HG03108 (cell line): Measurements from ENCODE around the gene SHISA2.

Experiments
- ATAC-seq: cut with Tn5 transposase; IDR thresholded peaks from one replicate; pipeline ENCODE4 v1.9.1; 2021; ENCODE audit warnings: moderate library complexity; ENCODE audit not compliant: unreplicated experiment

Gene SHISA2

DNA sequence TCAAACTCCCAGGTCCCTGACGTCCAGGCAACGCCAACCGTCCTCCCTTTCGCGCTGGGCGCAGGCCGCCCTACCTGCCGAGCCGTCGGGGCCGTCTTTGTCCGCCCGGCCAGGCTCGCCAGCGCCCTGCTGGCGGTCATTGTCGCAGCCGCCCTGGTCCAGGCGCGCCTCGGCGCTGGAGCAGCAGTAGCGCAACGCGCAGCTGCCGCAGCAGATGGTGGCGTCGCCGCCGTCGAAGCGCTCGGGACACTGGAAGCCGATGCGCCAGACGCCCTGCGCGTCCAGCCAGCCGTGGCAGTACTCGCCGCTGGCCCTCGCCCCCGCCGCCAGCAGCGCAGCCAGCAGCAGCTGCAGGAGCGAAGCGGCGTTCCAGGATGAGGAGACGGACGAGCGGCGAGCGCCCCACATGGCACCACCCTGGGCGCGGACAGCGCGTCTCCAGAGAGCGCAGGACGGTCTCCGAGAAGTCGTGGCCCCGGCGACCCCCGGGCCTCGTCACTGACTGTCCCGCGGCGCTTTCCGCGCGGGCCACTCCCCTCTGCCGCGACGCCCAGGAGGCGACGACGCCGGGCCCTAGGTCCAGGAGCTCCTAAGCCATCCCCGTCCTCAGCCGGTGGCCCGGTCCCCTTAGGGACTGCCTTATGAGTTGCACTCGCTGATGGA lies 1.1 kb downstream of the SHISA2 start:
- no peak for ATAC-seq

DNA sequence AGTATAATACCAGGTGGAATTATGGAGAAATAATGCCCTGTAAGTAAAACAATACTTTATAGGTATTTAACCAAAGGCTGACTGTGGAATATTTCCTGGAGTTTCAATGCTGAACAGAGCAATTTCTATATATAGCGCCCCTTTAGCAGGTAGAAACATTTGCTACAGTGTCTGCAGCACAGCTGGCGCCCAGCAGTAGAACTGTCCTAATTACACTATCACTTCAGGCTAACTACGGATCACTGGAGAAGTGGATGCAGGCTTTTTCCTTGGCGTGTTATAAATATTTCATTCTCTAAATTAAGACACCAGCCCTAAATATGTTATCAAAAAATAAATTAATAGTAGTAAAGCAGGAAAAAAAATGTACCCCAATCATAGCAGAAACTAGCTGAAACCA lies 3.1 kb downstream of the SHISA2 start:
- ATAC-seq: no peak

DNA sequence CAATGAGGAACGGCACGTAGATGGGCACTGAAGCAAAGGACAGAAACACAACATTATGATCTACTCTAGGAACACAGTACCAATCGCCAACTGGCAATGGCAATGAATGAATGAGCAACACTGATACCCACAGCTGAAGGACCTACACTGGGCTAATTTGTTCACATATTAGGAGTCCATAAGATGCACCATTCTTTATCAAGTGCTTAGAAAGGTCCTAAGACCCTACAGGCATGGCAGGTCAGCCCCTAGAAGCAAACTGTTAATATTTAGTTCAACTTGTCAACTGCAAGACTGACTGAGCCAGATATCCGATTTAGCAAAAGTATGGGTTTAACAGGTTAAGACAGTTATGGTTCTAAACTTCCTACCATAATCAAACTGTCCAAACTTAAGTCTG lies 4.8 kb downstream of the SHISA2 start:
- ATAC-seq: no peak

DNA sequence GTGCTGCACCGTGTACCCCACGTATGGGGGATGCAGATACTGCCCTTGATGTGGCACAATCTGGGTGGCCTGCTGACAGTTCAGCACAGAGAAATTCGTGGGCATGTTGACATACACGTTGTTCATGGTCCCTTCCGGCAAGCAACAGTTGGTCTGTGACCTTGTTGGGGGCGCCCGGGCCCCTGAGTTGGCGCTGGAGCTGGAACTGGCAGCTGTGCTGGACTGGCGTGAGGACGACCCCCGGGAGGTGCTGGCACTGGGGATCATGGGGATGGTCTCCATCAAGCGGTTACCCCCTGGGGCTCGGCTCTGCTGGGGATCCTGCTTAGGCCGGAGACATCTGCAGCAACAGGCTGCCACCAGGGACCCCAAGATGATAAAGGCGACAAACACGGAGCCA lies 5.2 kb downstream of the SHISA2 start:
- ATAC-seq: no peak

DNA sequence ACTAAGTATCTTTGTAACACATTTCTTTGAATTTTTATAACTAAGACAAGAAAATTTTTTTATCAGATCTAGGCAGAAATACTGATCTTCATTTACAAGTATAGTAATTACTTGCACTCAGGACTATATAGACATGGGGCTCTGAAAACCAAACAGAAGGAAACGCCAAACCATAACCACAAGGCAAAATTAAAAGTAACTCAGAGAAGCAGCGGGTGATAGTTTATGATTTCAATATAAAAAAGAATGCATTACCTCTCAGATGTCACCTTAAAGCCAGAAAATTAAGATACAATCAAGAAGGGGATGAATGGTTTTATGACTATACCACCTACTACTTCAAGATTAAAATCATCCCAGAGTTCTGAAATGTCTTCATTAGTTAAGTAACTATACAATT lies 6.7 kb downstream of the SHISA2 start:
- no peak for ATAC-seq

DNA sequence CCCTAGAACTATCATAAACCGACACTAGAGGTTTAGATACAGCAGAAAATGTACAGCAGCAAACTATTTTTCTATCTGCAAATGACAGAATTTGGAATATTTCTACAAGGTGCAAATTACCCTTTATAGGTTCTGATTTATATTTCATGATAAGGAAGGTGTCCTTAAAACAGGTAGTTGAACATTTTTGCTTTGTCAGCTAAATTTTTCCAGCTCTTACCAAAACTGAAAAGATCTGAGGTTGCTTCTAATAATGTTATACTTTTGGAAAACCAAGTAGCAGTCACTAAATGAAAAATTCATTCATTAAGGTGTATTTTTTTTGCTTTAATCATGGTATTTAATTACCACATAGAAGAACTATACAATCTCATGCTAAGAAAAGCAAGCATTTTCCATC lies 9.0 kb downstream of the SHISA2 start:
- no peak for ATAC-seq

DNA sequence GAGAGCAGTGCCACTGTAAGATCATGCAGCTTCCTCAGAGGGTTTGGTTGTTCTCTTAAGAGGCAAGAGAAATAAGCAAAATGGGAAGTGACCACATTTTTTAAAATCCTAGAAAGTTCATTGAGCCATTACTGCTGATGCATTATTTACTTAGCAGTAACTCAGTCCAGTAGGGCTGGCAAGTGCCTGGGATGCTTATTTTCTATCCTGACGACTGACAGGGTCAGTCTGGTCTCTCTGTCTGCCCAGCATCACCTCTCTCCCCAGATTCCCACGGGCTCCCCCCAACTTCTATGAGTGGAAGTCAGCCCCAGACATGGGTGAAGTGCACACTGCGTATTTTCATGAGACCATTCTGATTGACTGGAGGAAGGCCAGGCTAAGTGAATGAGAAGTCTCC lies 10.4 kb downstream of the SHISA2 start:
- no peak for ATAC-seq

DNA sequence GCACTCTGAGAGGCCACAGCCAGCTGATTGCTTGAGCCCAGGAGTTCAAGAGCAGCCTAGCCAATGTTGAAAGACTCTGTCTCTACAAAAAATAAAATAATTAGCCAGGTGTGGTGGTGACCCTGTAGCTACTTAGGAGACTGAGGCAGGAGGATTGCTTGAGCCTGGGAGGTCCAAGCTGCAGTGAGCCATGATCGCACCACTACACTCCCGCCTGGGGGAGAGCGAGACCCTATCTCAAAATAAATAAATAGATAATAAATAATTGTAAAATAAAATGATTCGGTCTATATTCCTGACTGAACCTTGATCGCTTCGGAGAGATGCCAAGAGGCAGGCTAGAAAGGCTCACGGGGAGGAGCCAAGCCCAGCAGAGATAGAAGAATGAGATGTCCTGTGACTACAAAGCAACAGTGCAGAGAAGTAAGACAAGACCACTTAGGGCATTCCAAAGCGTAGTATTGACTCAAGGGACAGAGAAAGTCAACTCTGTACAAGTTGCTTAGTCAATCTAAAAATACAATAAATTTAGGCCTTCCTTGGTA lies 12.8 kb downstream of the SHISA2 start:
- ATAC-seq: no peak

DNA sequence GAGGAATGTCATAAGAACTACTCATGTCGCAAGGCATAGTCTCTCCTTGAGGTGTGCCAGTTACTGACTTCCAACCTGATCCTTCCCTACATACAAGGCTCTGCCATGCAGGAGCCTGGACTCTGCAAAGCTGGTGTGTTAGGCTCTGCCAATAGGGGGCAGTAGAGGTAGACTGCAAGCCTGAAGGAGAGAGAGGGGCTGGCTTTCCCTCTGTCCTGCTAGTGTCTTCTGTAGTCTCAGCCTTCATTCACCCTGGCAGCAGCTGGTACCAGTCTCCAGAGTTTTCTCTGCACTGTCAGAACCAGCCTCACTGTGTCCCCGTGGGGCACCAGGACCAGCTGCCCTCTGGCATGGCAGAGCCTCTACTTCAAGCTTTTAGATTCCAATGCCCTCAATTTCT lies 14.5 kb downstream of the SHISA2 start:
- ATAC-seq: no peak

DNA sequence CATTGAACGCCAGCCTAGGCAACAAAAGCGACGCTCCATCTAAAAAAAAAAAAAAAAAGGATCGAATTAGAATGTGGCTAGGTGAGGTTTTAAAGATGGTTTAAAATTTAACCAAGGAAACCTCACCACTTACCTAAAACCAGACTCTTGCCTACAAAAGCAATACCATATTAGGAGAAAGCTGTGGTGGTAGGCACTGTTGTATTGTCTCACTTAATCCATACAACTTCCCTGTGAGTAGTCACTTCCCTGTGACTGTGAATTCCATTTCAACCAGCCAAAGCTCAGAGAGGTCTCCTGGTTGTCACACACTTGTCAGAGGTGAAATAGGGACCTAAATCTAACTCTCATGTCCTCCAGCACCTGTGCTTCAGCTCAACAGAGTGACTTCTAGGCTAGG lies 15.4 kb downstream of the SHISA2 start:
- no peak for ATAC-seq

DNA sequence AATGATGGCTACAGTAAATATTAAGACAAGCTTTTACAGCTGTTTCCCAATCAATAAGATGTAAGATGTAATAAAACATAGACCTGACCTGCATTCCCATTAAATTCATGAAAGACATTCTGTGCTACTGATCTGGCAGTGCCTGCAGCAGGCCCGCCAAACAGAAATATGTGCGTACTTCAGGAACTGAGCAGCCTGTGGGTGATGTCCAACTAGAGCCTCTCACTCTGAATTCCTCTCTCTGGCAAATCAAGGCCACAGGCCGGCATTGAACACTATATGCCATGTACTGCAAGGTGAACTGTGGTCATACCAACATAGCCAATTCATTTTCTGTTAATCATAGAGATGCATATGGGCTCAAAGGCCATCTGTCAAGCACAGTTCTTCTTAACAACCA lies 17.8 kb downstream of the SHISA2 start:
- ATAC-seq: no peak

DNA sequence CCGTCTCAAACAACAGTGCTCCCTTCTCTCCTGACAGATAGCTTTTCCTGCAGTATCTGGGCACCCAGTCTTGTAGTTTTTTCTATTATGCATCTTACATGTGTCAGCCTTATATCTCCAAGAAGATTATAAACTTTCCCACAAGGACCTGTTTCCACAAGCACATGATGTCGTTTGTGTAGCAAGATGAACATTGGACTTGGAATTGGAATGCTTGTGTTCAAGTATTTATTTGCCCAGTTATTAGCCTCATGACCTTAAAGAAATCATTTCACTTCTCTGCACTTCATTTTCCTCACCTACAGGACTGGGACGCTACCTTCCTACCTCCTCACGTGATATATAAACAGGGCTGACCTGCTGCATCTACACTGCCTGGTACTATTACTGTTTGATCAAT lies 21.5 kb downstream of the SHISA2 start:
- no peak for ATAC-seq

DNA sequence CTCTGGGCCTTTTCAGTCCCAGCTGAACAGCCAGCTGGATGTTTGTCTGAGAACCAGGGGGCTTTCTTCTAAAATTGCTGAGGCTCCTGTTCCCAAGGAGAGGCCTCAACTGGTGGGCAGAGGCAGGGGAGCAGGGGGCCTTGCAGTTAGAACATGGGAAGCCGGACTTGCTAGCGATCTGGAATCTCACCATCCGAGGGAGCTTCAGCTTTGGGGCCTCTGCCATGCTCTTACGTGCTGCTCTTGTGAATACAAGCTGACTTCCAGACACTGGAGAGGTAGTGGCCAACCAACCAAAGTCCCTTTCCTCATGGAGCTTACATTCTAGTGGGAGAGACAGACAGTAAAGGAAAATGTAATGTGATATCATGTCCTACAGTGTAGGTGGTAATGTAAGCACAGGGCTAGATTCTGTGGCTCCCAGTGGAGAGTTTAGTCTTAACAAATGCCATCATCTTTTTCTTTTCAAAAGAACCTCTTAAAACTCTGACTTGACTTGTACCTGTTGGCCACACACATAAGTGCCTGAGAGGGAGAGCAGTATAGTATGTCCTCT lies 22.2 kb downstream of the SHISA2 start:
- no peak for ATAC-seq

DNA sequence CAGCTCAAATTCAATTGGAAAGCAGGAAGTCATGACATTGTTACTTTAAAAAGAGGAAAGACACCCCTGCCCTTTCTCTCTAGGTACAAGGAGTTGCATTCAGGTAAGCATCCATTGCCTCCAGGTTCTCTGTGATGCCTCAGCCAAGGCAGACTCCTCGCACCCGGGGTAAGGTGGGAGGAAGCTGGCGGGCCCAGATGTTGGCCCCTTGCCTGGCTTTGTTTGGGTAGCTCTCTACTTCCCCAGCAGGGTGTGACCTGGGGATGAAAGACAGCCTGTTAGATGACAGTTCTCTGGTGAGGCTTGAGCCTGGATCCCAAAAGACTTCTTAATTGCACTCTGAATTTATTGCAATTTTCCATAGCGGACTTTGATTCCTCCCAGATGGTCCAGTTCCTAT lies 25.6 kb downstream of the SHISA2 start:
- ATAC-seq: no peak

DNA sequence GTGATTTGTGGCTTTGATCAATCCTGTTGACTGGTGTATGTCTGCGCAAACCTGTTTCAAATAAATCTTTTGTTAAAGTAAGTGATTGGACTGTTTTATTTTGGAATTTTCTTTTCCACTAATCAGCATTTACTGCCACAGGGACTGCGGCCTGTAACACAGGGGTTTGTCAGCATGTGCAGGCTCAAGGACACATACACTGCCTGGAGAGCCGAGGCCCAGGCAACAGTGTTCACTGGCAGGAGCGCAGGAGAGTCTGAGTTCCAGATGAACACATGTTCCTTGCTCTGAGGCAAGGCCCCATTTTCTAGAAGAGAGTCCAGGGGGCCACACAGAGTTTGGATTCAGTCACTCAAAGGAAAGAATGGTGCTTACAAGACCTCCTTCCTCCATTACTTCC lies 26.0 kb downstream of the SHISA2 start:
- ATAC-seq: no peak

DNA sequence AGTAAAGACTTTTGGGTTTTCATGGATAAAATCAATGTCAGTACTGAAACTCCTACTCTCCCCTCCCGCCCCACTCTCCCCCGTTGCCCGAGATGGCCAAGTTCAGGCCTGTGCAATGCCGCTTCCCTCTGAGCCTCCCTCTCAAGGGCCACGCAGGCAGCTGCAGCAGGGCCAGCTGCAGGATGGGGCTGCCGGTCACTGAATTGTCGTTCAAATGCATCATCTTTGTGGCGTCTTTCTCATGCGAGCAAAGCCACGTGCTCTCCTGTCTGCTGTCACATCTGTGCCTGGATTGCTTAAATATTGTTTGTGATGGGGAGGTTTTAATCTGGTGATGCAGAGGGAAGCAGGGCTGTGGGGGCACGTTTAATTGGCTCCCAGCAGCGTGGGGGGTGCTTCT lies 26.6 kb downstream of the SHISA2 start:
- no peak for ATAC-seq

DNA sequence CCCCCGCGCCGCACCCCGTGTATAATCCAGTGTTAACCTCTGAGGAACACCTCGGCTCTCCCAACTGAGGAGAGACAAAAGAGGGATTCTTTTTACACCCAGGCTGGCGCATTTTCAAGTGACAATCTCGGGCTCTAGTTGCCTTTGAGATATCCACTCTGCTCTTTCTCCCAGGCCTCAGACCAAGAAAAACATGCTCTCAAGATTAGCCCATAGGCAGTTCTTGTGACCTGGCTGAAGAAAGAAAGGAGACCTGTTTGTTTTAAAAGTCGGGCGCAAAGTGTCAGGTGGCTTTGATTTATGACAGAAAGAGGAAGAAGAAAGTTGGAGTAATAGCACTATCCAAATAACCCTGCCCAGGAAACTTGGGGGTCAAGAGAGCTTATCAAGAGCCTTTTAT lies 27.3 kb downstream of the SHISA2 start:
- no peak for ATAC-seq

DNA sequence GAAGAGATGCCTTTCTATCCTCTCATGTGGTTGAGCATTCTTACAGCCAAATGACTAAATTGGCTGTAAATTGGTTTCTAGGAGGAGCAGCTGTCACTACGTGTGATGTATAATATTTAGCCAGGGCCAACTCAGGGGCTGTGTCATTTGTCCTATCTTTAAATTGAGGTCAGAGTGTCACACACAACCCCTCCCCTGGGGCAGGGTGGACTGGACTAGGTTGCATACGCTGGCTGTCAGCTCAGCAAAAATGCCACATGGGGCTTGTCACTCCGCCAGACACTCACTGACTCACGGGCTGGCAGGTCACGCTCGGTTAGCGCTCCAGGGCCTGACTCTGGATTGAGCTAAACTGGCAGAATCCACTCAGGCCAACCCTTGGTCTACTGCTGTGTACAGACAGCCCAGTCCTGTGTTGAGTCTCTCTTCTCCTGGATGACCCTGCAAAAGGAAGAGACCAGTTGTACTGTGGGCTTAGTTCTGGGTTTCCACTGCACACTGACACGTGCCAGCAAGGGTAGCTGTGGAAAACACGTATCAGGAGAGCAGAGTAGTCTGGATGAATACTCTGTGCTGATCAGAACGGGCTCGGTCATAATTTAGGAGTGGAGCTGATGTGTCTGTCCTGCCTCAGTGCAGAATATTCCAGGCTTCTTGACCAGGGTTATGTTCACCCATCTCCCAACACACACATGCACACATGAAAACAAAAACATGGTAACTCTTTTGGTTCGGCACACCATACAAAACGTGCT lies 29.1 kb downstream of the SHISA2 start:
- no peak for ATAC-seq

DNA sequence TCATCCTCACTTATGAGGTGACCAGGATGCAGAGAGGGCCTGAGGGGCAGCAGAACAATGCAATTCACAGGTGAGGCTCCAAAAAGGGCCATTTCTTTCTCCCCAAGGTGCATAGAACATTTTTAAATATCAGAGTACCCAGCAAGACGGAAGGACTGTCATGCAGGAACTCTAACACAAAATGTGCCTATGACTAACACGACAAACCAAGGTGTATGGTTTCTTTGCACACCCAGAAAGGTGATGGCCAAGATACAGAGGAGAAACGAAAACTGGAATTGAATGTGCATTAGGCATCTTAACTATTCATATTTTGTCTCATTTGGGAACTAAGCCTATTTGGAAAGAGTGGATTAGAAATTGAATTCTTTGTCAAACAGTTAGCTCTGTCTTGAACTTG lies 29.9 kb downstream of the SHISA2 start:
- no peak for ATAC-seq

DNA sequence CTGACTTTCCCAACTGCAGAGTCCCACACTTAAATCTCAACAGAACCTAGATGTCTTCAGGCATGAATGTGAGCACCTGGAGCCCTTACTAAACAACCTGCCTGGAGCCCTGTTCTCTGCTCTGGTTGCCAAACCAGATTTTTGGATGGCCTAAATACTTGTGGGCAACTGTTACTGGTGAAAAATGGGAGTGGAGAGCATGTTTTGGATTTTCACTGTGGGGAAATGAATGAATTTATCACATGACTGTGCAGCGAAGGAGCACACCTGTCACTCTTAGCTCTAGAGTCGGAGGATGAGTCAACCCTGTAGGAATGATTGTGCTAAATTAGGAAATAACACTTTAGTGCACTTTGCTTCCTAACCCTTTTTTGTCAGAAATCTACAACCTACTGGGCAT lies 30.3 kb downstream of the SHISA2 start:
- ATAC-seq: no peak

DNA sequence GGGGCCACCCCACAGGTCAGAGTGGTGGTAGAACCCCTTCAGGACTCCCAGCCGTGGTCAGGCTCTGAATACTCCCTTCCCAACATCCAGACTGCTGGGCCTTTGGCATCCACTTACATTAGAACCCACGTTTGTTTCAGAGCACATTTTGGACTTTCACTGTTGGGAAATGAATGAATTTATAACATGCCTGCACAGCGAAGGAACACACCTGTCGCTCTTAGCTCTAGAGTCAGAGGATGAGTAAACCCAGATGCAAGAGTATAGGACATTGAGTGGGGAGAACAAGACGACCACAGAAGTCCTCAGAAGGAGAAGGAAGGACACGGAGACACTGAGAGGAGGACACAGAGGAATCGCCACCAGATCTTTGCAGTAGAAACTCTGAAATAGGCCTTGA lies 30.9 kb downstream of the SHISA2 start:
- ATAC-seq: no peak
